Liver (tissue), 3 donors: ENCODE results near the gene EDA.

Experiments
- CTCF ChIP-seq: fragments of 150-350 bp; IDR thresholded peaks from 2 replicates; pipeline ENCODE4 v1.5.1; 2017; ENCODE audit warnings: improper control_type of control experiment, low read depth, low read length; ENCODE audit not compliant: missing input control
- JUND ChIP-seq, 2 donors: IDR thresholded peaks; 2 replicates each; pipeline ENCODE4 v1.6.1; 2016; ENCODE audit warnings: antibody characterized with exemption in 2 of 2
- REST ChIP-seq: IDR thresholded peaks from 2 replicates; pipeline ENCODE4 v1.6.1; 2016; ENCODE audit warnings: antibody characterized with exemption, mild to moderate bottlenecking
- donor health status: healthy.
- donor health status: healthy.

- TF ChIP-seq CTCF (no peak), REST (no peak), JUND (IDR thresholded peaks at IDR 0.05) (no peak)
Observed at GRCh38 chrX:69896046-69896445, 280.1 kb downstream of the EDA start.
